Hematopoietic multipotent progenitor cell treated with erythropoietin and hydrocortisone succinate and interleukin-3 and kit ligand, for 15 days (in vitro differentiated cells): Measurements from ENCODE around the gene WT1.
"Not testable (repeated sequence)": the region's sequence is repeated elsewhere in the genome, so short reads cannot be mapped to it uniquely, and the experiment has no call there.

ENCODE experiments used
- DNase-seq: peaks from one replicate; pipeline ENCODE4 v3.0.0-alpha.2; 2015; ENCODE audit warnings: low spot score

The WT1 gene

GRCh38 chr11:32435511-32435941 lies at the start of gene WT1:
Gene WT1, minus strand, starts transcription at chr11:32435539.
- no peak for DNase-seq

GRCh38 chr11:32479291-32479690 lies 44.0 kb upstream of the WT1 start:
- DNase-seq: no peak

GRCh38 chr11:32478277-32478731 lies 43.0 kb upstream of the WT1 start:
- DNase-seq: no peak

- no peak for DNase-seq
Measured at GRCh38 chr11:32473282-32473909, 38.1 kb upstream of the WT1 start.

- no peak for DNase-seq
Measured at GRCh38 chr11:32472226-32472625, 36.9 kb upstream of the WT1 start.

- DNase-seq: not testable (repeated sequence)
Measured at GRCh38 chr11:32471544-32471943, 36.2 kb upstream of the WT1 start.

- DNase-seq: no peak
Measured at GRCh38 chr11:32469791-32470190, 34.5 kb upstream of the WT1 start.

- no peak for DNase-seq
Measured at GRCh38 chr11:32466279-32466915, 31.1 kb upstream of the WT1 start.

- DNase-seq: no peak
Measured at GRCh38 chr11:32464078-32464477, 28.7 kb upstream of the WT1 start.

GRCh38 chr11:32462011-32462690 lies 26.8 kb upstream of the WT1 start:
- DNase-seq: no peak

GRCh38 chr11:32456864-32457263 lies 21.5 kb upstream of the WT1 start:
- no peak for DNase-seq

GRCh38 chr11:32454993-32455392 lies 19.7 kb upstream of the WT1 start:
- DNase-seq: no peak

GRCh38 chr11:32451808-32452207 lies 16.5 kb upstream of the WT1 start:
- no peak for DNase-seq

GRCh38 chr11:32450372-32450771 lies 15.0 kb upstream of the WT1 start:
- peak; percentile 90 for DNase-seq

GRCh38 chr11:32448232-32448631 lies 12.9 kb upstream of the WT1 start:
- peak; percentile 62 for DNase-seq

GRCh38 chr11:32447252-32447651 lies 11.9 kb upstream of the WT1 start:
- peak; percentile 45 for DNase-seq

- no peak for DNase-seq
Measured at GRCh38 chr11:32446227-32446626, 10.9 kb upstream of the WT1 start.

GRCh38 chr11:32444186-32444585 lies 8.8 kb upstream of the WT1 start:
- no peak for DNase-seq

- DNase-seq: no peak
Measured at GRCh38 chr11:32440916-32441315, 5.6 kb upstream of the WT1 start.

- no peak for DNase-seq
Measured at GRCh38 chr11:32440312-32440908, 5.1 kb upstream of the WT1 start.

- no peak for DNase-seq
Measured at GRCh38 chr11:32439501-32440210, 4.3 kb upstream of the WT1 start.

- DNase-seq: no peak
Measured at GRCh38 chr11:32438866-32439489, 3.6 kb upstream of the WT1 start.
